Measurements from ENCODE around the gene COL5A1.

The COL5A1 gene

GRCh38 chr9:134678666-134679443, 37.3 kb downstream of the COL5A1 start:
- H3K4me2 ChIP-seq (ENCODE audit: low read length), result no peak overlapping the region
- no peak overlapping the region for H3K27ac ChIP-seq (ENCODE audit: low read length)
- no peaks in the 10 kb centered on the region for H3K36me3 ChIP-seq (replicated peaks; ENCODE audit: low read depth, low read length)
- H2AFZ ChIP-seq (ENCODE audit: low read depth, low read length), result no peak overlapping the region
- no peak overlapping the region for H3K9ac ChIP-seq (ENCODE audit: low read length)
- H4K20me1 ChIP-seq (ENCODE audit: insufficient read depth, low read length), result no peaks in the 10 kb centered on the region
- H3K9me3 ChIP-seq (ENCODE audit: insufficient read depth, low read length), result no peaks in the 10 kb centered on the region
- TF ChIP-seq CTCF (IDR thresholded peaks at IDR 0.05; ENCODE audit: low read depth, low read length), result no peak
- TF ChIP-seq EZH2phosphoT487 (IDR thresholded peaks at IDR 0.05; ENCODE audit: low read depth), result no peak
- H3K27me3 ChIP-seq (ENCODE audit: low read depth, low read length), result peaks cover 9% of the 10 kb centered on the region; the same call in 1 of the 2 replicates
- no peaks in the 10 kb centered on the region for H3K4me1 ChIP-seq (ENCODE audit: low read length)
- no peak overlapping the region for H3K4me3 ChIP-seq (ENCODE audit: low read length)
- no peaks in the 10 kb centered on the region for H3K79me2 ChIP-seq (ENCODE audit: low read length)

GRCh38 chr9:134679616-134680392, 38.2 kb downstream of the COL5A1 start:
- Histone ChIP-seq H3K9me3 (ENCODE audit: insufficient read depth, low read length) (no peaks in the 10 kb centered on the region), H2AFZ (ENCODE audit: low read depth, low read length) (no peak overlapping the region), H3K9ac (ENCODE audit: low read length) (no peak overlapping the region), H3K36me3 (replicated peaks; ENCODE audit: low read depth, low read length) (no peaks in the 10 kb centered on the region), H3K27ac (ENCODE audit: low read length) (no peak overlapping the region), H3K4me3 (ENCODE audit: low read length) (no peak overlapping the region), H3K4me1 (ENCODE audit: low read length) (no peaks in the 10 kb centered on the region), H4K20me1 (ENCODE audit: insufficient read depth, low read length) (no peaks in the 10 kb centered on the region), H3K79me2 (ENCODE audit: low read length) (no peaks in the 10 kb centered on the region), H3K4me2 (ENCODE audit: low read length) (no peak overlapping the region), H3K27me3 (ENCODE audit: low read depth, low read length) (peaks cover 9% of the 10 kb centered on the region; the same call in 1 of the 2 replicates)
- no peak for TF ChIP-seq CTCF (IDR thresholded peaks at IDR 0.05; ENCODE audit: low read depth, low read length)

- TF ChIP-seq EZH2phosphoT487 (IDR thresholded peaks at IDR 0.05; ENCODE audit: low read depth) (no peak), CTCF (IDR thresholded peaks at IDR 0.05; ENCODE audit: low read depth, low read length) (no peak)
- Histone ChIP-seq H3K36me3 (replicated peaks; ENCODE audit: low read depth, low read length) (no peaks in the 10 kb centered on the region), H3K9ac (ENCODE audit: low read length) (no peak overlapping the region), H3K4me1 (ENCODE audit: low read length) (no peaks in the 10 kb centered on the region), H3K27ac (ENCODE audit: low read length) (no peak overlapping the region), H3K9me3 (ENCODE audit: insufficient read depth, low read length) (no peaks in the 10 kb centered on the region), H3K79me2 (ENCODE audit: low read length) (no peaks in the 10 kb centered on the region), H4K20me1 (ENCODE audit: insufficient read depth, low read length) (no peaks in the 10 kb centered on the region), H3K4me2 (ENCODE audit: low read length) (no peak overlapping the region), H3K4me3 (ENCODE audit: low read length) (no peak overlapping the region), H3K27me3 (ENCODE audit: low read depth, low read length) (peaks cover 6% of the 10 kb centered on the region; the same call in 1 of the 2 replicates), H2AFZ (ENCODE audit: low read depth, low read length) (no peak overlapping the region)
Observed at GRCh38 chr9:134680393-134681060, 38.9 kb downstream of the COL5A1 start.
